HepG2 (cell line): Measurements from ENCODE around the gene NLRP4. TPM values are rescaled to one million over a fixed set of nuclear protein-coding genes. Genes with fewer than 3 reads are reported as not detected.

ENCODE experiments used
- ATAC-seq: fragments of 200-7000 bp; cut with Tn5 transposase; 3 replicates; pipeline ENCODE4 v1.9.1; 2020; ENCODE audit warnings: mild to moderate bottlenecking, moderate library complexity
- BruUV-seq: library from RNA; stranded (reverse); fragments of 400-500 nt; replicated peaks from 2 replicates; lab custom pipeline; 2021; lab: Mats Ljungman, UMichigan
- CTCF ChIA-PET: fragments of 300-600 bp; formaldehyde crosslinking; extraction: SDS; loops from one replicate; lab custom pipeline; 2021; ENCODE audit warnings: low total read pairs, inconsistent platforms, low intra/inter-chr PET ratio; lab: Yijun Ruan, JAX
- POLR2A ChIA-PET: fragments of 350-600 bp; sonication (Branson Sonifier 250); formaldehyde crosslinking; loops from one replicate; lab custom pipeline; 2020; ENCODE audit warnings: antibody characterized with exemption, inconsistent platforms; lab: Yijun Ruan, JAX
- DNase-seq: peaks from one replicate; pipeline ENCODE4 v3.0.0-alpha.2; 2015; ENCODE audit warnings: low spot score
- FAIRE-seq: peaks from 3 replicates; lab custom pipeline; 2011; peaks lifted over from hg19 to GRCh38; lab: Jason Lieb, UNC
- H2AFZ ChIP-seq: one replicate; pipeline ENCODE4 v1.6.1; 2011; ENCODE audit warnings: low read length, inconsistent platforms
- H3K27ac ChIP-seq: fragments of 300-600 bp; 3 replicates; pipeline ENCODE4 v1.8.0; 2011; ENCODE audit warnings: mixed run types, mild to moderate bottlenecking, mixed read lengths, low read length, inconsistent platforms; ENCODE audit not compliant: insufficient read depth; ENCODE audit errors: extremely low read length
- H3K27me3 ChIP-seq, 2 experiments: fragments of 200-600 bp in 1 of 2; 2 replicates in 1 of 2; 3 replicates in 1 of 2; pipeline versions ENCODE4 v1.6.0 to v1.8.0; 2011; ENCODE audit warnings: low read length in 2 of 2, mild to moderate bottlenecking in 2 of 2, moderate library complexity in 2 of 2, inconsistent platforms in 1 of 2; ENCODE audit not compliant: insufficient read depth in 2 of 2, control insufficient read depth in 1 of 2
- H3K36me3 ChIP-seq, 2 experiments: fragments of 200-600 bp in 1 of 2; replicated peaks in 1 of 2; 2 replicates in 1 of 2; 3 replicates in 1 of 2; pipeline versions ENCODE4 v1.5.1 to v1.8.0; 2011; ENCODE audit warnings: low read length in 2 of 2, inconsistent platforms in 1 of 2; ENCODE audit not compliant: insufficient read depth in 2 of 2, control insufficient read depth in 1 of 2
- H3K4me1 ChIP-seq: 2 replicates; pipeline ENCODE4 v1.5.1; 2012; ENCODE audit warnings: low read length, inconsistent platforms; ENCODE audit not compliant: insufficient read depth
- H3K4me2 ChIP-seq: 2 replicates; pipeline ENCODE4 v1.6.0; 2011; ENCODE audit warnings: low read depth, low read length, inconsistent platforms
- H3K4me3 ChIP-seq, 3 experiments: fragments of 200-600 bp in 1 of 3; sonication (generic), shearing (Covaris generic) in 1 of 3; replicated peaks in 1 of 3; 2 replicates each; pipeline ENCODE4 v1.5.1; 2011 to 2016; ENCODE audit warnings: low read length in 3 of 3, inconsistent platforms in 2 of 3, low read depth in 2 of 3, mild to moderate bottlenecking in 2 of 3, control low read depth in 1 of 3, mixed read lengths in 1 of 3; ENCODE audit not compliant: insufficient read depth in 1 of 3
- H3K79me2 ChIP-seq: one replicate; pipeline ENCODE4 v1.6.1; 2011; ENCODE audit warnings: low read length, inconsistent platforms; ENCODE audit not compliant: insufficient read depth
- H3K9ac ChIP-seq: 2 replicates; pipeline ENCODE4 v1.6.0; 2011; ENCODE audit warnings: mild to moderate bottlenecking, low read depth, low read length, inconsistent platforms; ENCODE audit not compliant: insufficient read depth
- H3K9me3 ChIP-seq: 2 replicates; pipeline ENCODE4 v1.5.1; 2012; ENCODE audit warnings: mild to moderate bottlenecking, low read length
- H4K20me1 ChIP-seq: 2 replicates; pipeline ENCODE4 v1.6.0; 2011; ENCODE audit warnings: inconsistent platforms, mild to moderate bottlenecking, low read length, moderate library complexity; ENCODE audit not compliant: insufficient read depth
- AKAP8 ChIP-seq: sonication (generic); formaldehyde crosslinking; IDR thresholded peaks from 2 replicates; pipeline ENCODE4 v1.5.1; 2020; ENCODE audit warnings: mild to moderate bottlenecking, missing genetic modification reagents
- DZIP1 ChIP-seq: sonication (generic); formaldehyde crosslinking; IDR thresholded peaks from 2 replicates; pipeline ENCODE4 v1.5.0; 2020; ENCODE audit warnings: mild to moderate bottlenecking, missing genetic modification reagents
- KLF13 ChIP-seq: sonication (generic); formaldehyde crosslinking; IDR thresholded peaks from 2 replicates; pipeline ENCODE4 v1.4.0; 2020; ENCODE audit warnings: mild to moderate bottlenecking, missing genetic modification reagents
- NCOA1 ChIP-seq: sonication (generic); formaldehyde crosslinking; IDR thresholded peaks from 2 replicates; pipeline ENCODE4 v1.9.0; 2021; ENCODE audit warnings: missing genetic modification reagents
- NR3C1 ChIP-seq: sonication (generic); formaldehyde crosslinking; IDR thresholded peaks from 2 replicates; pipeline ENCODE4 v1.4.0; 2020; ENCODE audit warnings: missing genetic modification reagents
- SAFB2 ChIP-seq: sonication (generic); formaldehyde crosslinking; IDR thresholded peaks from 2 replicates; pipeline ENCODE4 v1.5.1; 2020; ENCODE audit warnings: missing genetic modification reagents, low read depth, mild to moderate bottlenecking, borderline replicate concordance
- SALL2 ChIP-seq: sonication (generic); formaldehyde crosslinking; IDR thresholded peaks from 2 replicates; pipeline ENCODE4 v1.8.1; 2023; ENCODE audit warnings: mild to moderate bottlenecking, missing genetic modification reagents, inconsistent platforms
- SP2 ChIP-seq: sonication (generic); formaldehyde crosslinking; IDR thresholded peaks from 2 replicates; pipeline ENCODE4 v1.5.1; 2020; ENCODE audit warnings: mild to moderate bottlenecking, missing genetic modification reagents
- ZKSCAN5 ChIP-seq: sonication (generic); formaldehyde crosslinking; IDR thresholded peaks from 2 replicates; pipeline ENCODE4 v1.5.1; 2020; ENCODE audit warnings: mild to moderate bottlenecking, missing genetic modification reagents
- ZNF557 ChIP-seq: sonication (generic); formaldehyde crosslinking; IDR thresholded peaks from 2 replicates; pipeline ENCODE4 v1.4.0; 2020; ENCODE audit warnings: missing genetic modification reagents
- ZNF576 ChIP-seq: sonication (generic); formaldehyde crosslinking; IDR thresholded peaks from 2 replicates; pipeline ENCODE4 v1.4.0; 2020; ENCODE audit warnings: mild to moderate bottlenecking, missing genetic modification reagents
- ZNF589 ChIP-seq: sonication (generic); formaldehyde crosslinking; conservative IDR thresholded peaks from 2 replicates; pipeline ENCODE4 v1.8.0; 2022; ENCODE audit warnings: mild to moderate bottlenecking, moderate library complexity, missing genetic modification reagents
- ZNF790 ChIP-seq: sonication (generic); formaldehyde crosslinking; IDR thresholded peaks from 2 replicates; pipeline ENCODE4 v1.8.0; 2022; ENCODE audit warnings: missing genetic modification reagents, mild to moderate bottlenecking, borderline replicate concordance
- WGBS: methylation state at CpG from one replicate; pipeline ENCODE4 v1.1.6; 2017; ENCODE audit warnings: low lambda C conversion rate; 5-methylcytosine and 5-hydroxymethylcytosine counted together
- in situ Hi-C: cut with HindIII; loops from 2 replicates; pipeline ENCODE4 v1.10.0; 2017; ENCODE audit warnings: low pct_unique_long_range_greater_than_20kb; ENCODE audit not compliant: extremely low pct_ligation_motif_present
- intact Hi-C: fragments of 100-400 bp; cut with micrococcal nuclease; formaldehyde crosslinking; loops from one replicate; pipeline ENCODE4 v1.10.0; 2022; ENCODE audit not compliant: unreplicated experiment
- polyA plus RNA-seq, 8 experiments: library from polyadenylated mRNA; depleted of rRNA in 3 of 8; stranded (reverse) in 7 of 8; unstranded in 1 of 8; fragments of >200 nt; fragmentation: Illumina TruSeq in 4 of 8; extraction: Trizol in 4 of 8; gene quantifications; 2 replicates each; pipeline versions ENCODE4 v1.2.1 to v1.2.3, GENCODE V29; 2011 to 2016; ENCODE audit warnings: low read depth in 4 of 8, missing spikeins in 1 of 8, mixed read lengths in 1 of 8; ENCODE audit not compliant: insufficient read depth in 1 of 8
- total RNA-seq, 5 experiments: library from RNA; depleted of rRNA; stranded (reverse); fragments of >200 nt; fragmentation: Illumina TruSeq; extraction: Trizol; gene quantifications; 2 replicates each; pipeline ENCODE4 v1.2.3, GENCODE V29; 2016; ENCODE audit warnings: low read depth in 1 of 5
- TF ChIP-seq, protein P1 (sequence below): sonication (generic); formaldehyde crosslinking; IDR thresholded peaks from 2 replicates; pipeline ENCODE4 v1.4.0; 2020; ENCODE audit warnings: missing genetic modification reagents, borderline replicate concordance

The NLRP4 gene
- total and polyA plus RNA-seq, 2 of the 13 experiments (the other 11 are each of a cell fraction or from before 2014, with no cell fraction given): not detected

DNA sequence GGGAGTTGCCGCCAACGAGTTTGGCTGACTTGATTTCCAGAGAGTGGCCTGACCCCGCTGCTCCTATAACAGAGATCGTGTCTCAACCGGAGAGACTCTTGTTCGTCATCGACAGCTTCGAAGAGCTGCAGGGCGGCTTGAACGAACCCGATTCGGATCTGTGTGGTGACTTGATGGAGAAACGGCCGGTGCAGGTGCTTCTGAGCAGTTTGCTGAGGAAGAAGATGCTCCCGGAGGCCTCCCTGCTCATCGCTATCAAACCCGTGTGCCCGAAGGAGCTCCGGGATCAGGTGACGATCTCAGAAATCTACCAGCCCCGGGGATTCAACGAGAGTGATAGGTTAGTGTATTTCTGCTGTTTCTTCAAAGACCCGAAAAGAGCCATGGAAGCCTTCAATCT lies 21.6 kb downstream of the NLRP4 start (continued):
- TF ChIP-seq, protein P1, sequence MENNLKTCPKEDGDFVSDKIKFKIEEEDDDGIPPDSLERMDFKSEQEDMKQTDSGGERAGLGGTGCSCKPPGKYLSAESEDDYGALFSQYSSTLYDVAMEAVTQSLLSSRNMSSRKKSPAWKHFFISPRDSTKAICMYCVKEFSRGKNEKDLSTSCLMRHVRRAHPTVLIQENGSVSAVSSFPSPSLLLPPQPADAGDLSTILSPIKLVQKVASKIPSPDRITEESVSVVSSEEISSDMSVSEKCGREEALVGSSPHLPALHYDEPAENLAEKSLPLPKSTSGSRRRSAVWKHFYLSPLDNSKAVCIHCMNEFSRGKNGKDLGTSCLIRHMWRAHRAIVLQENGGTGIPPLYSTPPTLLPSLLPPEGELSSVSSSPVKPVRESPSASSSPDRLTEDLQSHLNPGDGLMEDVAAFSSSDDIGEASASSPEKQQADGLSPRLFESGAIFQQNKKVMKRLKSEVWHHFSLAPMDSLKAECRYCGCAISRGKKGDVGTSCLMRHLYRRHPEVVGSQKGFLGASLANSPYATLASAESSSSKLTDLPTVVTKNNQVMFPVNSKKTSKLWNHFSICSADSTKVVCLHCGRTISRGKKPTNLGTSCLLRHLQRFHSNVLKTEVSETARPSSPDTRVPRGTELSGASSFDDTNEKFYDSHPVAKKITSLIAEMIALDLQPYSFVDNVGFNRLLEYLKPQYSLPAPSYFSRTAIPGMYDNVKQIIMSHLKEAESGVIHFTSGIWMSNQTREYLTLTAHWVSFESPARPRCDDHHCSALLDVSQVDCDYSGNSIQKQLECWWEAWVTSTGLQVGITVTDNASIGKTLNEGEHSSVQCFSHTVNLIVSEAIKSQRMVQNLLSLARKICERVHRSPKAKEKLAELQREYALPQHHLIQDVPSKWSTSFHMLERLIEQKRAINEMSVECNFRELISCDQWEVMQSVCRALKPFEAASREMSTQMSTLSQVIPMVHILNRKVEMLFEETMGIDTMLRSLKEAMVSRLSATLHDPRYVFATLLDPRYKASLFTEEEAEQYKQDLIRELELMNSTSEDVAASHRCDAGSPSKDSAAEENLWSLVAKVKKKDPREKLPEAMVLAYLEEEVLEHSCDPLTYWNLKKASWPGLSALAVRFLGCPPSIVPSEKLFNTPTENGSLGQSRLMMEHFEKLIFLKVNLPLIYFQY: no peak

DNA sequence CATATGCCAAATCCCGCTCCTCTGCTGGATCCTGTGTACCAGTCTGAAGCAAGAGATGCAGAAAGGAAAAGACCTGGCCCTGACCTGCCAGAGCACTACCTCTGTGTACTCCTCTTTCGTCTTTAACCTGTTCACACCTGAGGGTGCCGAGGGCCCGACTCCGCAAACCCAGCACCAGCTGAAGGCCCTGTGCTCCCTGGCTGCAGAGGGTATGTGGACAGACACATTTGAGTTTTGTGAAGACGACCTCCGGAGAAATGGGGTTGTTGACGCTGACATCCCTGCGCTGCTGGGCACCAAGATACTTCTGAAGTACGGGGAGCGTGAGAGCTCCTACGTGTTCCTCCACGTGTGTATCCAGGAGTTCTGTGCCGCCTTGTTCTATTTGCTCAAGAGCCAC lies 22.1 kb downstream of the NLRP4 start:
- Histone ChIP-seq H3K36me3 (no peaks in the 10 kb centered on the region), H3K4me2 (no peak overlapping the region), H3K4me1 (no peaks in the 10 kb centered on the region), H3K79me2 (no peaks in the 10 kb centered on the region), H2AFZ (no peak overlapping the region)
- POLR2A ChIA-PET: no interaction called here
- in situ Hi-C loops: no loop called here
- DNase-seq: no peak
- no peak for TF ChIP-seq ZKSCAN5 (CRISPR knock-in tag)
- no peak for TF ChIP-seq SAFB2 (CRISPR knock-in tag)
- TF ChIP-seq ZNF790 (CRISPR knock-in tag): no peak
- TF ChIP-seq ZNF589 (CRISPR knock-in tag): no peak
- TF ChIP-seq SP2 (CRISPR knock-in tag): no peak
- no peak for TF ChIP-seq KLF13 (CRISPR knock-in tag)
- no peak for TF ChIP-seq DZIP1 (CRISPR knock-in tag)
- no peak for TF ChIP-seq AKAP8 (CRISPR knock-in tag)
- TF ChIP-seq NCOA1 (CRISPR knock-in tag): no peak
- no peak for TF ChIP-seq ZNF557 (CRISPR knock-in tag)
- no peak for TF ChIP-seq ZNF576 (CRISPR knock-in tag)
- TF ChIP-seq SALL2 (CRISPR knock-in tag): no peak
- TF ChIP-seq NR3C1: no peak
- TF ChIP-seq, all 625 proteins: peak for 0
- CTCF ChIA-PET: no interaction called here
- no peak for ATAC-seq
- no peak overlapping the region for H3K9ac ChIP-seq
- 31% methylated on average over 7 of the region's 14 CpGs for WGBS
- FAIRE-seq: no peak
- no peak overlapping the region for H3K27ac ChIP-seq
- H3K4me3 ChIP-seq: no peak overlapping the region
- peaks cover 4 to 29% of the 10 kb centered on the region in 2 experiments; a peak in 4 of 5 replicates for H3K27me3 ChIP-seq
- H3K9me3 ChIP-seq: no peaks in the 10 kb centered on the region
- intact Hi-C loops: no loop called here
- no TSS peak for BruUV-seq
- H4K20me1 ChIP-seq: no peaks in the 10 kb centered on the region
